Activated CD4-positive, alpha-beta T cell treated with anti-CD3 and anti-CD28 coated beads for 1 hour (primary cell): ENCODE measurements around the gene MAGI1.

Source experiments
- DNase-seq: peaks from one replicate; pipeline ENCODE4 v3.0.0-alpha.2; 2020

Gene MAGI1

GRCh38 chr3:65658401-65658800 is 380.3 kb downstream of the MAGI1 start:
- no peak for DNase-seq

- DNase-seq = no peak
Measured at GRCh38 chr3:65655061-65655460, 383.7 kb downstream of the MAGI1 start.

GRCh38 chr3:65653731-65654130 is 385.0 kb downstream of the MAGI1 start:
- DNase-seq = no peak

GRCh38 chr3:65650247-65650646 is 388.5 kb downstream of the MAGI1 start:
- no peak for DNase-seq

- DNase-seq = no peak
Measured at GRCh38 chr3:65647369-65647768, 391.3 kb downstream of the MAGI1 start.

GRCh38 chr3:65642883-65643282 is 395.8 kb downstream of the MAGI1 start:
- no peak for DNase-seq

GRCh38 chr3:65641777-65642176 is 396.9 kb downstream of the MAGI1 start:
- DNase-seq = no peak

GRCh38 chr3:65641045-65641444 is 397.7 kb downstream of the MAGI1 start:
- no peak for DNase-seq

- DNase-seq = no peak
Measured at GRCh38 chr3:65639444-65639843, 399.3 kb downstream of the MAGI1 start.

- no peak for DNase-seq
Measured at GRCh38 chr3:65638301-65638700, 400.4 kb downstream of the MAGI1 start.

- DNase-seq = no peak
Measured at GRCh38 chr3:65636326-65636725, 402.4 kb downstream of the MAGI1 start.

- DNase-seq = no peak
Measured at GRCh38 chr3:65635657-65636056, 403.1 kb downstream of the MAGI1 start.

GRCh38 chr3:65633018-65633638 is 405.6 kb downstream of the MAGI1 start:
- no peak for DNase-seq

- no peak for DNase-seq
Measured at GRCh38 chr3:65632414-65632813, 406.3 kb downstream of the MAGI1 start.

- no peak for DNase-seq
Measured at GRCh38 chr3:65628978-65629377, 409.7 kb downstream of the MAGI1 start.

GRCh38 chr3:65627062-65627461 is 411.7 kb downstream of the MAGI1 start:
- no peak for DNase-seq

- no peak for DNase-seq
Measured at GRCh38 chr3:65625305-65625704, 413.4 kb downstream of the MAGI1 start.

- no peak for DNase-seq
Measured at GRCh38 chr3:65623362-65623761, 415.4 kb downstream of the MAGI1 start.

- DNase-seq = no peak
Measured at GRCh38 chr3:65619888-65620287, 418.8 kb downstream of the MAGI1 start.

GRCh38 chr3:65619451-65619881 is 419.3 kb downstream of the MAGI1 start:
- no peak for DNase-seq

- no peak for DNase-seq
Measured at GRCh38 chr3:65618599-65618998, 420.1 kb downstream of the MAGI1 start.

GRCh38 chr3:65617787-65618186 is 420.9 kb downstream of the MAGI1 start:
- no peak for DNase-seq

- DNase-seq = no peak
Measured at GRCh38 chr3:65617209-65617608, 421.5 kb downstream of the MAGI1 start.

GRCh38 chr3:65616563-65616962 is 422.2 kb downstream of the MAGI1 start:
- DNase-seq = no peak

- DNase-seq = no peak
Measured at GRCh38 chr3:65615329-65615728, 423.4 kb downstream of the MAGI1 start.

GRCh38 chr3:65614585-65614984 is 424.1 kb downstream of the MAGI1 start:
- no peak for DNase-seq
